Myocyte (in vitro differentiated cells): ENCODE measurements around the gene GPR35. TPM values are rescaled to one million over a fixed set of nuclear protein-coding genes. Genes with fewer than 3 reads are reported as not detected.

ENCODE experiments used
- total RNA-seq: library from RNA; depleted of rRNA; stranded (reverse); fragments of >200 nt; gene quantifications from 2 replicates; pipeline ENCODE4 v1.2.3, GENCODE V29; 2014

Gene GPR35
- total RNA-seq, 1 donor from 2014 or later, result 0.56 TPM

Other genes starting within 250 kb of the GPR35 start
- 757 and 1,139 TPM in 2 replicates for gene GPC1, start 189.8 kb upstream of the GPR35 start, total RNA-seq
- gene ANKMY1, start 67.5 kb upstream of the GPR35 start, total RNA-seq, result 5.3 and 5.4 TPM in 2 replicates
- 36.7 and 54.0 TPM in 2 replicates for gene DUSP28, start 65.1 kb upstream of the GPR35 start, total RNA-seq
- gene RNPEPL1, start 57.0 kb upstream of the GPR35 start, total RNA-seq, result 19.3 and 21.2 TPM in 2 replicates
- 30.2 and 31.5 TPM in 2 replicates for gene CAPN10, start 38.7 kb upstream of the GPR35 start, total RNA-seq
- gene AQP12B, start 57.4 kb downstream of the GPR35 start, total RNA-seq, result not detected in 2 replicates
- gene AQP12A, start 66.4 kb downstream of the GPR35 start, total RNA-seq, result not detected in 2 replicates
- 0.05 and 0.16 TPM in 2 replicates for gene KIF1A, start 194.7 kb downstream of the GPR35 start, total RNA-seq
- not detected in 2 replicates for gene AGXT, start 243.3 kb downstream of the GPR35 start, total RNA-seq